Fibroblast of peridontal ligament (primary cell): ENCODE measurements around the gene ZNF33B.
"Not testable (repeated sequence)": the region's sequence is repeated elsewhere in the genome, so short reads cannot be mapped to it uniquely, and the experiment has no call there.

Source experiments
- DNase-seq: peaks from one replicate; pipeline ENCODE4 v3.0.0-alpha.2; 2010; ENCODE audit errors: extremely low read depth

Gene ZNF33B

GRCh38 chr10:42638055-42638820 is at the start of gene ZNF33B:
Gene ZNF33B (minus strand): TSS chr10:42638570. CDS start chr10:42636928, 1,642 bp downstream.
- DNase-seq, result peak; percentile 90

GRCh38 chr10:42684517-42684916 is 46.1 kb upstream of the ZNF33B start:
- DNase-seq, result no peak

GRCh38 chr10:42680267-42680666 is 41.9 kb upstream of the ZNF33B start:
- DNase-seq, result no peak

GRCh38 chr10:42665181-42665979 is 27.0 kb upstream of the ZNF33B start:
- not testable (repeated sequence) for DNase-seq

- DNase-seq, result no peak
Observed at GRCh38 chr10:42654419-42654818, 16.0 kb upstream of the ZNF33B start.

GRCh38 chr10:42652858-42653257 is 14.5 kb upstream of the ZNF33B start:
- DNase-seq, result no peak

- DNase-seq, result no peak
Observed at GRCh38 chr10:42650374-42650773, 12.0 kb upstream of the ZNF33B start.

- no peak for DNase-seq
Observed at GRCh38 chr10:42648512-42648911, 10.1 kb upstream of the ZNF33B start.

- no peak for DNase-seq
Observed at GRCh38 chr10:42646687-42647640, 8.6 kb upstream of the ZNF33B start.

GRCh38 chr10:42646214-42646613 is 7.8 kb upstream of the ZNF33B start:
- no peak for DNase-seq

GRCh38 chr10:42645516-42645915 is 7.1 kb upstream of the ZNF33B start:
- DNase-seq, result no peak

- DNase-seq, result no peak
Observed at GRCh38 chr10:42645103-42645502, 6.7 kb upstream of the ZNF33B start.

- DNase-seq, result no peak
Observed at GRCh38 chr10:42640610-42641229, 2.4 kb upstream of the ZNF33B start.

GRCh38 chr10:42638821-42639270 is 476 bp upstream of the ZNF33B start:
- no peak for DNase-seq

- DNase-seq, result peak; percentile 1
Observed at GRCh38 chr10:42637648-42638054, 719 bp downstream of the ZNF33B start.

- DNase-seq, result peak; percentile 2
Observed at GRCh38 chr10:42637142-42637541, 1.2 kb downstream of the ZNF33B start.

- no peak for DNase-seq
Observed at GRCh38 chr10:42635098-42635497, 3.3 kb downstream of the ZNF33B start.

- DNase-seq, result no peak
Observed at GRCh38 chr10:42632564-42632963, 5.8 kb downstream of the ZNF33B start.

GRCh38 chr10:42630537-42631134 is 7.7 kb downstream of the ZNF33B start:
- DNase-seq, result no peak

GRCh38 chr10:42623929-42624328 is 14.4 kb downstream of the ZNF33B start:
- no peak for DNase-seq

- no peak for DNase-seq
Observed at GRCh38 chr10:42618424-42618823, 19.9 kb downstream of the ZNF33B start.
